AG09309 (cell line): ENCODE data around the gene ANKRD16.
"Not testable (repeated sequence)": the region's sequence is repeated elsewhere in the genome, so short reads cannot be mapped to it uniquely, and the experiment has no call there.

Experiments used
- DNase-seq: peaks from one replicate; pipeline ENCODE4 v3.0.0-alpha.2; 2010; ENCODE audit warnings: low read depth
- H3K4me3 ChIP-seq: 2 replicates; pipeline ENCODE4 v1.5.1; 2011; ENCODE audit warnings: mild to moderate bottlenecking, low read depth, low read length, moderate library complexity; ENCODE audit not compliant: control insufficient read depth
- TF ChIP-seq, protein P1 (sequence below): IDR thresholded peaks from 2 replicates; pipeline ENCODE4 v1.5.1; 2011; ENCODE audit warnings: mild to moderate bottlenecking, low read depth, low read length, inconsistent platforms; ENCODE audit not compliant: insufficient read depth, control insufficient read depth; ENCODE audit errors: missing control alignments

Gene ANKRD16

DNA sequence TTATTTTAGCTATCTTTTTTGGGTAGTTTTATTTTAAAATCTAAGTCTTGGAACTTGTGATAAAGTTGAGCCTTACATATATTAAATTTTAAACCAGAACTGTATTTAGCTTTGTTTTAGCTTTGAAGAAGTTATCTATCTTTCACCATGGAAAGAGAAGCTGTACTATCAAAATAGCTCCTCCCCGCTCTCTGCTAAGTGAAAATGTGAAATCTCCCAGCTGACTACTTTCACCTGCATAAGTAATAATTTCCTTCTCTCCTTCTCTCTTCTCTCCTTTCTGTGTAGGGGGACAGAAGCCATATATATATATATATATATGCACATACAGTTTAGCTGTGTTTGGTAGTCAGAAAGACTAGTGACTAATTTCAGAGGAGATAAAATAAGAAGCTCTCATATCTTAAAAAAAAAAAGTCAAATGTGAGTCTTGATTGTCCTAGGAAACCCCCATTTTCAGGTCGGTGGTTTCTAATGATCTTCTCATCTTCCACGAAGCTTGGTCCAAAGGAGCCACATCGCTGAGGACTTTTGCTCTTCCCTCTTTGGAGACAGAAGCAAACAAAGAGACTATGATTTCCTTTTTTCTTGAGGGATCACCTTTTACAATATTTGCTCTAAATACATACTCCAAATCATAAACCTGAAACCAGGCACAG, 45.9 kb downstream of the ANKRD16 start:
- TF ChIP-seq, protein P1, sequence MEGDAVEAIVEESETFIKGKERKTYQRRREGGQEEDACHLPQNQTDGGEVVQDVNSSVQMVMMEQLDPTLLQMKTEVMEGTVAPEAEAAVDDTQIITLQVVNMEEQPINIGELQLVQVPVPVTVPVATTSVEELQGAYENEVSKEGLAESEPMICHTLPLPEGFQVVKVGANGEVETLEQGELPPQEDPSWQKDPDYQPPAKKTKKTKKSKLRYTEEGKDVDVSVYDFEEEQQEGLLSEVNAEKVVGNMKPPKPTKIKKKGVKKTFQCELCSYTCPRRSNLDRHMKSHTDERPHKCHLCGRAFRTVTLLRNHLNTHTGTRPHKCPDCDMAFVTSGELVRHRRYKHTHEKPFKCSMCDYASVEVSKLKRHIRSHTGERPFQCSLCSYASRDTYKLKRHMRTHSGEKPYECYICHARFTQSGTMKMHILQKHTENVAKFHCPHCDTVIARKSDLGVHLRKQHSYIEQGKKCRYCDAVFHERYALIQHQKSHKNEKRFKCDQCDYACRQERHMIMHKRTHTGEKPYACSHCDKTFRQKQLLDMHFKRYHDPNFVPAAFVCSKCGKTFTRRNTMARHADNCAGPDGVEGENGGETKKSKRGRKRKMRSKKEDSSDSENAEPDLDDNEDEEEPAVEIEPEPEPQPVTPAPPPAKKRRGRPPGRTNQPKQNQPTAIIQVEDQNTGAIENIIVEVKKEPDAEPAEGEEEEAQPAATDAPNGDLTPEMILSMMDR, result no peak
- no peak for DNase-seq
- H3K4me3 ChIP-seq, result no peak overlapping the region

- TF ChIP-seq, protein P1, result no peak
- H3K4me3 ChIP-seq, result no peak overlapping the region
- DNase-seq, result no peak
These were observed 47.7 kb downstream of the ANKRD16 start for GRCh38 chr10:5841965-5842364.

DNA sequence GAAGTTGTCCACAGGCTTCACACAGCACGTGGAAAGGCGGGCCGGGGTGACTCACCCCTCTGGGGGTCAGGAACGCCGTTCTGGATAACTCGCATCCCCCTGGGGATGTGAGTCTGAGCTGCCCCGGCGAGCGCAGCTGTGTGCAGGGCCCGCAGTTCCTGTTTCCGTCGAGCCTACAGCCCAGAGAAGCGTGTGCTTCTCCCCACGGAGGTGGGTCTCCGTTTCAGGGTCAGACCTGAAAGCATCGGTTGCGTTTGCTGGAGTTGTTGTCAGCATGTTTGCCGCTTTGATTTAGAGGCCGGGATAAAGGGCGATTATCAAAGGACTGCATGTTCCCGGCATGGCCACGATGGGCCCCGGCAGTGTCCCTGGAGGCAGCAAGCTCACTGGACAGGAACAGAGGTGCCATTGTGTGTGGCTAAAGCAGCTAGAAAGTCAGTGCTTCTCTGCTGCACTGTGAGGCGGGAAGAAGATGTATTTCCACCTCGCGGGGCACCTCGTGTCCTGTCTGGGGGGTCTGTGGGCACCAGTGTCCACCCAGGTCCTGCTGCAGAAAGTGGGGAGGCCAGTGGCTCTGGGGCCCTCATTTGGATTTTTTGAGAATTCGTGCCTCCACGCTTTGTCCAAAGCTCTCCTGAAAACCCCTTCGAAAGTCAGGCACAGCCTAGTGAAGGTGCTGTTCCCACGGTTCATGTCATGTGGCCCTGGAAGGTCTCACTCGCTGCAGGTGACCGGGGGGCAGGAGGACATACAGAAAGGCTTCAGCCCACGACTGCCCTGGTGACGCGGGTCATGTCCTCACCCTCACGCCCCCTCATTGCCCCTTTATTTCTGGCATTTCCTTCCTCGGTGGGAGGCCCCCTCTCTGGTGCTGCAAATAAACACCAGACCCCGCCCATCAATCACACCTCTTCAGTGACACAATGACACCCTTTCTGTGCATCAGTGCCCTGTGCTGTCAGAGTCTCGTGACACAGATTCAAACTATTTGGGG, 49.1 kb downstream of the ANKRD16 start:
- TF ChIP-seq, protein P1, result no peak
- no peak overlapping the region for H3K4me3 ChIP-seq
- DNase-seq, result no peak

DNA sequence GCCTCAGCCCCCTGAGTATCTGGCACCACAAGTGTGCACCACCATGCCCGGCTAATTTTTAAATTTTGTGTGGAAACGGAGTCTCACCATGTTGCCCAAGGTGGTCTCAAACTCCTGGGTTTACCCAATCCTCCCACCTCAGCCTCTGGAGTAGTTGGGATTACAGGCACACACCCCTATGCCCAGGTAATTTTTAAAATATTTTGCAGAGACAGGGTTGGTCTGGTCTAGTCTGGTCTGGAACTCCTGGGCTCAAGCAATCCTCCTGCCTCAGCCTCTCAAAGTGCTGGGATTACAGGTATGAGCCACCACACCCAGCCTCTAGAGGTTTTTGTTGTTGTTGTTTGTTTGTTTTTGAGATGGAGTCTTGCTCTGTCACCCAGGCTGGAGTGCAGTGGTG, 53.5 kb downstream of the ANKRD16 start:
- not testable (repeated sequence) for DNase-seq, H3K4me3 ChIP-seq

- H3K4me3 ChIP-seq, result no peak overlapping the region
- TF ChIP-seq, protein P1, result no peak
- no peak for DNase-seq
These were observed 54.1 kb downstream of the ANKRD16 start for GRCh38 chr10:5835446-5836095.

GRCh38 chr10:5833814-5834213, 55.9 kb downstream of the ANKRD16 start:
- no peak overlapping the region for H3K4me3 ChIP-seq
- TF ChIP-seq, protein P1, result no peak
- no peak for DNase-seq
